K562 (cell line): ENCODE measurements around the gene SPATS2L. TPM values are rescaled to one million over a fixed set of nuclear protein-coding genes. Genes with fewer than 3 reads are reported as not detected.

Experiments used
- ATAC-seq: fragments of 200-7000 bp; cut with Tn5 transposase; 3 replicates; pipeline ENCODE4 v1.9.1; 2020; ENCODE audit warnings: moderate library complexity
- BruUV-seq: library from RNA; stranded (reverse); fragments of 400-500 nt; replicated peaks from 2 replicates; lab custom pipeline; 2021; lab: Mats Ljungman, UMichigan
- CTCF ChIA-PET: fragments of 300-600 bp; formaldehyde crosslinking; extraction: SDS; loops from one replicate; lab custom pipeline; 2021; ENCODE audit warnings: low intra/inter-chr PET ratio; lab: Yijun Ruan, JAX
- POLR2A ChIA-PET: fragments of 300-600, 350-650 bp; sonication (Branson Sonifier 250); formaldehyde crosslinking; extraction: SDS; loops from one replicate; lab custom pipeline; 2021; ENCODE audit warnings: antibody characterized with exemption, inconsistent platforms; lab: Yijun Ruan, JAX
- DNase-seq, 4 experiments: peaks; one replicate each; pipeline versions ENCODE4 v3.0.0 to v3.0.0-alpha.2; 2011 to 2018; ENCODE audit warnings: low spot score in 3 of 4, mixed read lengths in 3 of 4; ENCODE audit errors: extremely low read depth in 1 of 4
- FAIRE-seq: peaks from 2 replicates; lab custom pipeline; 2011; peaks lifted over from hg19 to GRCh38; lab: Jason Lieb, UNC
- H2AFZ ChIP-seq: 2 replicates; pipeline ENCODE4 v1.6.0; 2011; ENCODE audit warnings: low read depth, low read length, control low read depth, inconsistent platforms
- H3K27ac ChIP-seq: fragments of 200-600 bp; 3 replicates; pipeline ENCODE4 v1.8.0; 2011; ENCODE audit warnings: low read depth, mild to moderate bottlenecking, control low read depth, inconsistent platforms, low read length, moderate library complexity, mixed read lengths; ENCODE audit errors: extremely low read depth
- H3K27me3 ChIP-seq, 2 experiments: fragments of 300-600 bp in 1 of 2; 2 replicates in 1 of 2; 3 replicates in 1 of 2; pipeline versions ENCODE4 v1.6.0 to v1.8.0; 2011; ENCODE audit warnings: inconsistent platforms in 2 of 2, low read length in 2 of 2, mild to moderate bottlenecking in 1 of 2, mixed read lengths in 1 of 2, moderate library complexity in 1 of 2; ENCODE audit not compliant: control insufficient read depth in 2 of 2, insufficient read depth in 2 of 2
- H3K36me3 ChIP-seq: fragments of 300-600 bp; 3 replicates; pipeline ENCODE4 v1.8.0; 2011; ENCODE audit warnings: mild to moderate bottlenecking, low read length, inconsistent platforms; ENCODE audit not compliant: control insufficient read depth, insufficient read depth
- H3K4me1 ChIP-seq, 2 experiments: fragments of 200-600 bp in 1 of 2; replicated peaks in 1 of 2; 2 replicates in 1 of 2; 3 replicates in 1 of 2; pipeline versions ENCODE4 v1.5.1 to v1.8.0; 2011; ENCODE audit warnings: inconsistent platforms in 2 of 2, low read length in 2 of 2, mild to moderate bottlenecking in 1 of 2, mixed read lengths in 1 of 2, moderate library complexity in 1 of 2; ENCODE audit not compliant: control insufficient read depth in 2 of 2, insufficient read depth in 2 of 2
- H3K4me2 ChIP-seq: 2 replicates; pipeline ENCODE4 v1.6.1; 2011; ENCODE audit warnings: low read length, control low read depth, inconsistent platforms, mixed read lengths; ENCODE audit not compliant: insufficient read depth
- H3K4me3 ChIP-seq: fragments of 200-600 bp; sonication (generic), shearing (Covaris generic); 2 replicates; pipeline ENCODE4 v1.5.1; 2016; ENCODE audit warnings: control low read depth, inconsistent platforms
- H3K79me2 ChIP-seq: fragments of 200-600 bp; 3 replicates; pipeline ENCODE4 v1.8.0; 2011; ENCODE audit warnings: low read length, inconsistent platforms; ENCODE audit not compliant: control insufficient read depth, insufficient read depth
- H3K9ac ChIP-seq, 2 experiments: 2 replicates each; pipeline versions ENCODE4 v1.6.0 to v1.6.1; 2011; ENCODE audit warnings: low read depth in 2 of 2, low read length in 2 of 2, control low read depth in 1 of 2, inconsistent platforms in 1 of 2, mild to moderate bottlenecking in 1 of 2, mixed read lengths in 1 of 2; ENCODE audit not compliant: insufficient read depth in 1 of 2
- H3K9me1 ChIP-seq: one replicate; pipeline ENCODE4 v1.6.0; 2011; ENCODE audit warnings: inconsistent platforms, mild to moderate bottlenecking, low read length, moderate library complexity; ENCODE audit not compliant: control insufficient read depth, insufficient read depth
- H3K9me3 ChIP-seq: replicated peaks from 2 replicates; pipeline ENCODE4 v1.5.1; 2011; ENCODE audit warnings: low read depth, low read length, inconsistent platforms; ENCODE audit not compliant: control insufficient read depth, insufficient read depth
- H4K20me1 ChIP-seq: replicated peaks from 2 replicates; pipeline ENCODE4 v1.6.1; 2011; ENCODE audit warnings: low read length, inconsistent platforms, mixed read lengths; ENCODE audit not compliant: control insufficient read depth, insufficient read depth
- C11orf30 ChIP-seq: fragments of 450-650 bp; IDR thresholded peaks from 2 replicates; pipeline ENCODE4 v1.6.1; 2016; ENCODE audit warnings: low read depth, mild to moderate bottlenecking
- IRF2 ChIP-seq: sonication (generic); formaldehyde crosslinking; IDR thresholded peaks from 2 replicates; pipeline ENCODE4 v1.8.1; 2022; ENCODE audit warnings: mild to moderate bottlenecking, missing genetic modification reagents
- MAFF ChIP-seq: IDR thresholded peaks from 2 replicates; pipeline ENCODE4 v1.6.1; 2012; ENCODE audit warnings: low read length, improper control_type of control experiment
- MAFG ChIP-seq: fragments of 450-650 bp; conservative IDR thresholded peaks from 2 replicates; pipeline ENCODE4 v1.6.1; 2016; ENCODE audit warnings: missing genetic modification characterization, missing compliant biosample characterization
- MAFK ChIP-seq: IDR thresholded peaks from 2 replicates; pipeline ENCODE4 v1.6.1; 2011; ENCODE audit warnings: low read length, improper control_type of control experiment
- RAD21 ChIP-seq, 2 experiments: fragments of 250-450 bp in 1 of 2; fragments of 450-650 bp in 1 of 2; sonication (Bioruptor Pico) in 1 of 2; formaldehyde crosslinking in 1 of 2; IDR thresholded peaks in 1 of 2; conservative IDR thresholded peaks in 1 of 2; 2 replicates each; pipeline versions ENCODE4 v1.4.0 to v1.8.0; 2020 to 2022; ENCODE audit warnings: mild to moderate bottlenecking in 2 of 2, moderate library complexity in 1 of 2
- U2AF1 ChIP-seq: fragments of 200-400 bp; formaldehyde crosslinking; optimal IDR thresholded peaks from 2 replicates; pipeline ENCODE3; 2017; ENCODE audit warnings: mild to moderate bottlenecking, low read depth, low read length, moderate library complexity
- ZNF316 ChIP-seq: fragments of 450-650 bp; IDR thresholded peaks from 2 replicates; pipeline ENCODE4 v1.6.1; 2016
- WGBS: fragments of 100-300 bp; shearing (Covaris generic); methylation state at CpG from one replicate; pipeline ENCODE4 v1.1.6; 2016; ENCODE audit warnings: low coverage, mixed read lengths; ENCODE audit not compliant: insufficient coverage; ENCODE audit errors: missing lambda C conversion rate; 5-methylcytosine and 5-hydroxymethylcytosine counted together
- in situ Hi-C: fragments of 300-500 bp; cut with MboI; formaldehyde crosslinking; loops from 4 replicates; pipeline ENCODE4 v1.15.0; 2018; ENCODE audit warnings: inconsistent platforms, mixed read lengths
- intact Hi-C: fragments of 100-400 bp; cut with micrococcal nuclease; formaldehyde crosslinking; loops from 2 replicates; pipeline ENCODE4 v1.14.2; 2022
- polyA plus RNA-seq, 8 experiments: library from polyadenylated mRNA; depleted of rRNA in 4 of 8; stranded (reverse) in 5 of 8; unstranded in 3 of 8; fragments of >200 nt; fragmentation: Nextera tagmentation in 2 of 8; fragmentation: Illumina TruSeq in 1 of 8; extraction: Ambion mirVana in 2 of 8; extraction: Trizol in 1 of 8; gene quantifications; 2 replicates each; pipeline versions ENCODE4 v1.2.1 to v1.2.3, GENCODE V29; 2011 to 2014; ENCODE audit warnings: inconsistent platforms in 1 of 8, missing spikeins in 1 of 8
- total RNA-seq, 7 experiments: library from RNA; depleted of rRNA in 6 of 7; stranded (reverse); fragments of >200 nt in 6 of 7; fragmentation: Illumina TruSeq in 2 of 7; extraction: Trizol in 2 of 7; gene quantifications; 2 replicates each; pipeline versions ENCODE4 v1.2.1 to v1.2.3, GENCODE V29; 2011 to 2021; ENCODE audit warnings: low replicate concordance in 1 of 7
- TF ChIP-seq, protein P1 (sequence below): fragments of 450-650 bp; IDR thresholded peaks from one replicate; pipeline ENCODE4 v1.6.1; 2018; ENCODE audit warnings: mild to moderate bottlenecking, moderate library complexity; ENCODE audit not compliant: partially characterized antibody
- TF ChIP-seq, protein P2 (sequence below), 2 experiments: fragments of 450-650 bp; formaldehyde crosslinking in 1 of 2; IDR thresholded peaks; 2 replicates each; pipeline versions ENCODE4 v1.4.0 to v1.6.1; 2014 to 2020; ENCODE audit warnings: mild to moderate bottlenecking in 2 of 2, borderline replicate concordance in 1 of 2, low read depth in 1 of 2
- TF ChIP-seq, protein P3 (sequence below), 3 experiments: IDR thresholded peaks in 2 of 3; conservative IDR thresholded peaks in 1 of 3; 2 replicates each; pipeline ENCODE4 v1.5.1; 2011 to 2012; ENCODE audit warnings: low read length in 3 of 3, mild to moderate bottlenecking in 3 of 3, control low read depth in 2 of 3, improper control_type of control experiment in 1 of 3, inconsistent platforms in 1 of 3, low read depth in 1 of 3, mixed read lengths in 1 of 3, moderate library complexity in 1 of 3; ENCODE audit not compliant: insufficient read depth in 2 of 3

The SPATS2L gene
- total and polyA plus RNA-seq, 9 of the 15 experiments (the other 6 are each of a cell fraction or from before 2014, with no cell fraction given) = 11.3 to 41.5 (median 24.9) TPM

DNA sequence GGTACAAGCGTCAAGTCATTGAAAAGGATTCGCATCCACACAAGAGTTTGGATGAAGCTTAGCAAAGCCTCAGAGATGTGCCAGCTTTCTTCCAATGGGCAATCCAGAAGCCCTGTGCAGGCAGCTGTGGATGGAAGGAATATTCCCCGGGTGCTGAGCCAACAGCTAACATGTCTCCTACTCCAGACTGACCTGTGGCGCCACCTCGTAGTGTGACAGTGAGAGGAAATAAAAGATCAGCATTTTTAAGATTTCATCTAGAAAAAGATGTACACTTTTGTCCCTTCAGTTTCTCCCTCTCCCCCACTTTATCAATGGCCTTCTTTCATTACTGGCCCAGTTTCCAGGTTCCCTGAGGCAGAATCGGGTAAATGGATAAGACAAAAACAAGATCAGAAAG is 48.9 kb upstream of the SPATS2L start:
- TF ChIP-seq MAFF (peak; percentile 33; the same call in 1 of the 2 replicates), IRF2 (CRISPR knock-in tag) (no peak), U2AF1 (no peak), ZNF316 (peak; percentile 76), MAFG (tag) (peak; percentile 52; the same call in 1 of the 2 replicates), MAFK (peak; percentile 21; the same call in 1 of the 2 replicates), RAD21 (CRISPR knock-in tag; conservative IDR thresholded peaks at IDR 0.05 in 1 of 2, IDR thresholded peaks at IDR 0.05 in 1 of 2) (peak; percentile 36 to 38; a peak in 3 of 4 replicates), C11orf30 (peak; percentile 72)
- TF ChIP-seq, protein P1, sequence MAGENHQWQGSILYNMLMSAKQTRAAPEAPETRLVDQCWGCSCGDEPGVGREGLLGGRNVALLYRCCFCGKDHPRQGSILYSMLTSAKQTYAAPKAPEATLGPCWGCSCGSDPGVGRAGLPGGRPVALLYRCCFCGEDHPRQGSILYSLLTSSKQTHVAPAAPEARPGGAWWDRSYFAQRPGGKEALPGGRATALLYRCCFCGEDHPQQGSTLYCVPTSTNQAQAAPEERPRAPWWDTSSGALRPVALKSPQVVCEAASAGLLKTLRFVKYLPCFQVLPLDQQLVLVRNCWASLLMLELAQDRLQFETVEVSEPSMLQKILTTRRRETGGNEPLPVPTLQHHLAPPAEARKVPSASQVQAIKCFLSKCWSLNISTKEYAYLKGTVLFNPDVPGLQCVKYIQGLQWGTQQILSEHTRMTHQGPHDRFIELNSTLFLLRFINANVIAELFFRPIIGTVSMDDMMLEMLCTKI = no peak
- TF ChIP-seq, protein P2, sequence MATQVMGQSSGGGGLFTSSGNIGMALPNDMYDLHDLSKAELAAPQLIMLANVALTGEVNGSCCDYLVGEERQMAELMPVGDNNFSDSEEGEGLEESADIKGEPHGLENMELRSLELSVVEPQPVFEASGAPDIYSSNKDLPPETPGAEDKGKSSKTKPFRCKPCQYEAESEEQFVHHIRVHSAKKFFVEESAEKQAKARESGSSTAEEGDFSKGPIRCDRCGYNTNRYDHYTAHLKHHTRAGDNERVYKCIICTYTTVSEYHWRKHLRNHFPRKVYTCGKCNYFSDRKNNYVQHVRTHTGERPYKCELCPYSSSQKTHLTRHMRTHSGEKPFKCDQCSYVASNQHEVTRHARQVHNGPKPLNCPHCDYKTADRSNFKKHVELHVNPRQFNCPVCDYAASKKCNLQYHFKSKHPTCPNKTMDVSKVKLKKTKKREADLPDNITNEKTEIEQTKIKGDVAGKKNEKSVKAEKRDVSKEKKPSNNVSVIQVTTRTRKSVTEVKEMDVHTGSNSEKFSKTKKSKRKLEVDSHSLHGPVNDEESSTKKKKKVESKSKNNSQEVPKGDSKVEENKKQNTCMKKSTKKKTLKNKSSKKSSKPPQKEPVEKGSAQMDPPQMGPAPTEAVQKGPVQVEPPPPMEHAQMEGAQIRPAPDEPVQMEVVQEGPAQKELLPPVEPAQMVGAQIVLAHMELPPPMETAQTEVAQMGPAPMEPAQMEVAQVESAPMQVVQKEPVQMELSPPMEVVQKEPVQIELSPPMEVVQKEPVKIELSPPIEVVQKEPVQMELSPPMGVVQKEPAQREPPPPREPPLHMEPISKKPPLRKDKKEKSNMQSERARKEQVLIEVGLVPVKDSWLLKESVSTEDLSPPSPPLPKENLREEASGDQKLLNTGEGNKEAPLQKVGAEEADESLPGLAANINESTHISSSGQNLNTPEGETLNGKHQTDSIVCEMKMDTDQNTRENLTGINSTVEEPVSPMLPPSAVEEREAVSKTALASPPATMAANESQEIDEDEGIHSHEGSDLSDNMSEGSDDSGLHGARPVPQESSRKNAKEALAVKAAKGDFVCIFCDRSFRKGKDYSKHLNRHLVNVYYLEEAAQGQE (IDR thresholded peaks at IDR 0.05; ENCODE audit: borderline replicate concordance) = peak; percentile 18; the same call in 1 of the 2 replicates
- TF ChIP-seq, protein P2 (CRISPR knock-in tag; IDR thresholded peaks at IDR 0.05; ENCODE audit: low read depth) = no peak
- TF ChIP-seq, protein P3, sequence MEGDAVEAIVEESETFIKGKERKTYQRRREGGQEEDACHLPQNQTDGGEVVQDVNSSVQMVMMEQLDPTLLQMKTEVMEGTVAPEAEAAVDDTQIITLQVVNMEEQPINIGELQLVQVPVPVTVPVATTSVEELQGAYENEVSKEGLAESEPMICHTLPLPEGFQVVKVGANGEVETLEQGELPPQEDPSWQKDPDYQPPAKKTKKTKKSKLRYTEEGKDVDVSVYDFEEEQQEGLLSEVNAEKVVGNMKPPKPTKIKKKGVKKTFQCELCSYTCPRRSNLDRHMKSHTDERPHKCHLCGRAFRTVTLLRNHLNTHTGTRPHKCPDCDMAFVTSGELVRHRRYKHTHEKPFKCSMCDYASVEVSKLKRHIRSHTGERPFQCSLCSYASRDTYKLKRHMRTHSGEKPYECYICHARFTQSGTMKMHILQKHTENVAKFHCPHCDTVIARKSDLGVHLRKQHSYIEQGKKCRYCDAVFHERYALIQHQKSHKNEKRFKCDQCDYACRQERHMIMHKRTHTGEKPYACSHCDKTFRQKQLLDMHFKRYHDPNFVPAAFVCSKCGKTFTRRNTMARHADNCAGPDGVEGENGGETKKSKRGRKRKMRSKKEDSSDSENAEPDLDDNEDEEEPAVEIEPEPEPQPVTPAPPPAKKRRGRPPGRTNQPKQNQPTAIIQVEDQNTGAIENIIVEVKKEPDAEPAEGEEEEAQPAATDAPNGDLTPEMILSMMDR (IDR thresholded peaks at IDR 0.05 in 2 of 3, conservative IDR thresholded peaks at IDR 0.05 in 1 of 3; ENCODE audit: insufficient read depth in 2 of 3, low read depth in 1 of 3, low read length in 3 of 3) = peak in 1 of 3 experiments; percentile 33; a peak in 2 of 6 replicates
- DNase-seq (peak in 1 of 4 experiments; percentile 4), ATAC-seq (no peak), FAIRE-seq (no peak)
- WGBS = 4% methylated on average over 6 of the region's 6 CpGs
- Histone ChIP-seq H3K9me1 (no peaks in the 10 kb centered on the region), H2AFZ (no peak overlapping the region), H3K4me2 (no peak overlapping the region), H3K9ac (no peak overlapping the region), H3K4me3 (no peak overlapping the region), H3K27ac (no peak overlapping the region), H3K36me3 (no peaks in the 10 kb centered on the region), H3K4me1 (no peaks in the 10 kb centered on the region), H3K79me2 (no peaks in the 10 kb centered on the region), H3K27me3 (peaks cover 2 to 30% of the 10 kb centered on the region in 2 experiments; a peak in 2 of 5 replicates), H4K20me1 (no peaks in the 10 kb centered on the region), H3K9me3 (no peaks in the 10 kb centered on the region)
- in situ Hi-C loops (no loop called here), intact Hi-C loops (no loop called here)
- CTCF ChIA-PET = no interaction called here
- no TSS peak for BruUV-seq
- POLR2A ChIA-PET = interaction anchor here (1.1 kb wide), 1 partner anchor 12 kb away, joined by 3 read pairs; no protein-coding TSS in a partner anchor
